ENCODE data around the gene ING3. TPM values are rescaled to one million over a fixed set of nuclear protein-coding genes. Genes with fewer than 3 reads are reported as not detected.

Gene ING3
- total and polyA plus RNA-seq, 2 of the 13 experiments (the other 11 are each of a cell fraction or from before 2014, with no cell fraction given), result 6.9 to 12.8 TPM

DNA sequence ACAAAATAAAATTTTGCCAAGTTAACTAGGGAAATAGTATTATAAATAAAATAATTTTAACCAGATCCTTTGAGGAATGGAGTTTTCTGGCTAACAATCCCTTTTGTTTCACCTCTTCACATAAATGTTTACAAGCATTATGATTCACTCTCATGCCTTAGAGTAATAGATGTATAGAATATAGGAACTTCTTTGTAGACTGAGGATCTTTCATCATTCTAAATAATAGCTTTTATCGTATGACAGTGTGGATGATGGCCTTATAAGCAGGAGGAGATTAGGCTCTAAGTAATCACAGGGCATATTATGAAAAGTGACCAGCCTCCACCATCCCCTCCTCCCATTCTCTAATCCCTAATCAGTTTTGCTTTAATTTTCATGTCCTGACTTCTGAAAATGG lies 13.5 kb downstream of the ING3 start (continued):
- TF ChIP-seq, protein P1, sequence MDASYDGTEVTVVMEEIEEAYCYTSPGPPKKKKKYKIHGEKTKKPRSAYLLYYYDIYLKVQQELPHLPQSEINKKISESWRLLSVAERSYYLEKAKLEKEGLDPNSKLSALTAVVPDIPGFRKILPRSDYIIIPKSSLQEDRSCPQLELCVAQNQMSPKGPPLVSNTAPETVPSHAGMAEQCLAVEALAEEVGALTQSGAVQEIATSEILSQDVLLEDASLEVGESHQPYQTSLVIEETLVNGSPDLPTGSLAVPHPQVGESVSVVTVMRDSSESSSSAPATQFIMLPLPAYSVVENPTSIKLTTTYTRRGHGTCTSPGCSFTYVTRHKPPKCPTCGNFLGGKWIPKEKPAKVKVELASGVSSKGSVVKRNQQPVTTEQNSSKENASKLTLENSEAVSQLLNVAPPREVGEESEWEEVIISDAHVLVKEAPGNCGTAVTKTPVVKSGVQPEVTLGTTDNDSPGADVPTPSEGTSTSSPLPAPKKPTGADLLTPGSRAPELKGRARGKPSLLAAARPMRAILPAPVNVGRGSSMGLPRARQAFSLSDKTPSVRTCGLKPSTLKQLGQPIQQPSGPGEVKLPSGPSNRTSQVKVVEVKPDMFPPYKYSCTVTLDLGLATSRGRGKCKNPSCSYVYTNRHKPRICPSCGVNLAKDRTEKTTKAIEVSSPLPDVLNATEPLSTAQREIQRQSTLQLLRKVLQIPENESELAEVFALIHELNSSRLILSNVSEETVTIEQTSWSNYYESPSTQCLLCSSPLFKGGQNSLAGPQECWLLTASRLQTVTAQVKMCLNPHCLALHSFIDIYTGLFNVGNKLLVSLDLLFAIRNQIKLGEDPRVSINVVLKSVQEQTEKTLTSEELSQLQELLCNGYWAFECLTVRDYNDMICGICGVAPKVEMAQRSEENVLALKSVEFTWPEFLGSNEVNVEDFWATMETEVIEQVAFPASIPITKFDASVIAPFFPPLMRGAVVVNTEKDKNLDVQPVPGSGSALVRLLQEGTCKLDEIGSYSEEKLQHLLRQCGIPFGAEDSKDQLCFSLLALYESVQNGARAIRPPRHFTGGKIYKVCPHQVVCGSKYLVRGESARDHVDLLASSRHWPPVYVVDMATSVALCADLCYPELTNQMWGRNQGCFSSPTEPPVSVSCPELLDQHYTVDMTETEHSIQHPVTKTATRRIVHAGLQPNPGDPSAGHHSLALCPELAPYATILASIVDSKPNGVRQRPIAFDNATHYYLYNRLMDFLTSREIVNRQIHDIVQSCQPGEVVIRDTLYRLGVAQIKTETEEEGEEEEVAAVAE (CRISPR knock-in tag; IDR thresholded peaks at IDR 0.05; ENCODE audit: borderline replicate concordance), result no peak
- no peak for TF ChIP-seq RELA (CRISPR knock-in tag; IDR thresholded peaks at IDR 0.05)
- TF ChIP-seq JUND (CRISPR knock-in tag; IDR thresholded peaks at IDR 0.05), result no peak
- TF ChIP-seq ZNF773 (CRISPR knock-in tag; IDR thresholded peaks at IDR 0.05; ENCODE audit: borderline replicate concordance), result no peak
- TF ChIP-seq ZKSCAN8 (CRISPR knock-in tag; IDR thresholded peaks at IDR 0.05; ENCODE audit: borderline replicate concordance), result no peak
- no peak for TF ChIP-seq ZNF329 (CRISPR knock-in tag; IDR thresholded peaks at IDR 0.05; ENCODE audit: low read depth)
- TF ChIP-seq, protein P2, sequence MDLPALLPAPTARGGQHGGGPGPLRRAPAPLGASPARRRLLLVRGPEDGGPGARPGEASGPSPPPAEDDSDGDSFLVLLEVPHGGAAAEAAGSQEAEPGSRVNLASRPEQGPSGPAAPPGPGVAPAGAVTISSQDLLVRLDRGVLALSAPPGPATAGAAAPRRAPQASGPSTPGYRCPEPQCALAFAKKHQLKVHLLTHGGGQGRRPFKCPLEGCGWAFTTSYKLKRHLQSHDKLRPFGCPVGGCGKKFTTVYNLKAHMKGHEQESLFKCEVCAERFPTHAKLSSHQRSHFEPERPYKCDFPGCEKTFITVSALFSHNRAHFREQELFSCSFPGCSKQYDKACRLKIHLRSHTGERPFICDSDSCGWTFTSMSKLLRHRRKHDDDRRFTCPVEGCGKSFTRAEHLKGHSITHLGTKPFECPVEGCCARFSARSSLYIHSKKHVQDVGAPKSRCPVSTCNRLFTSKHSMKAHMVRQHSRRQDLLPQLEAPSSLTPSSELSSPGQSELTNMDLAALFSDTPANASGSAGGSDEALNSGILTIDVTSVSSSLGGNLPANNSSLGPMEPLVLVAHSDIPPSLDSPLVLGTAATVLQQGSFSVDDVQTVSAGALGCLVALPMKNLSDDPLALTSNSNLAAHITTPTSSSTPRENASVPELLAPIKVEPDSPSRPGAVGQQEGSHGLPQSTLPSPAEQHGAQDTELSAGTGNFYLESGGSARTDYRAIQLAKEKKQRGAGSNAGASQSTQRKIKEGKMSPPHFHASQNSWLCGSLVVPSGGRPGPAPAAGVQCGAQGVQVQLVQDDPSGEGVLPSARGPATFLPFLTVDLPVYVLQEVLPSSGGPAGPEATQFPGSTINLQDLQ (CRISPR knock-in tag; IDR thresholded peaks at IDR 0.05), result no peak
- TF ChIP-seq KAT2B (IDR thresholded peaks at IDR 0.05; ENCODE audit: borderline replicate concordance, low read depth, low read length), result no peak
- TF ChIP-seq, protein P3, sequence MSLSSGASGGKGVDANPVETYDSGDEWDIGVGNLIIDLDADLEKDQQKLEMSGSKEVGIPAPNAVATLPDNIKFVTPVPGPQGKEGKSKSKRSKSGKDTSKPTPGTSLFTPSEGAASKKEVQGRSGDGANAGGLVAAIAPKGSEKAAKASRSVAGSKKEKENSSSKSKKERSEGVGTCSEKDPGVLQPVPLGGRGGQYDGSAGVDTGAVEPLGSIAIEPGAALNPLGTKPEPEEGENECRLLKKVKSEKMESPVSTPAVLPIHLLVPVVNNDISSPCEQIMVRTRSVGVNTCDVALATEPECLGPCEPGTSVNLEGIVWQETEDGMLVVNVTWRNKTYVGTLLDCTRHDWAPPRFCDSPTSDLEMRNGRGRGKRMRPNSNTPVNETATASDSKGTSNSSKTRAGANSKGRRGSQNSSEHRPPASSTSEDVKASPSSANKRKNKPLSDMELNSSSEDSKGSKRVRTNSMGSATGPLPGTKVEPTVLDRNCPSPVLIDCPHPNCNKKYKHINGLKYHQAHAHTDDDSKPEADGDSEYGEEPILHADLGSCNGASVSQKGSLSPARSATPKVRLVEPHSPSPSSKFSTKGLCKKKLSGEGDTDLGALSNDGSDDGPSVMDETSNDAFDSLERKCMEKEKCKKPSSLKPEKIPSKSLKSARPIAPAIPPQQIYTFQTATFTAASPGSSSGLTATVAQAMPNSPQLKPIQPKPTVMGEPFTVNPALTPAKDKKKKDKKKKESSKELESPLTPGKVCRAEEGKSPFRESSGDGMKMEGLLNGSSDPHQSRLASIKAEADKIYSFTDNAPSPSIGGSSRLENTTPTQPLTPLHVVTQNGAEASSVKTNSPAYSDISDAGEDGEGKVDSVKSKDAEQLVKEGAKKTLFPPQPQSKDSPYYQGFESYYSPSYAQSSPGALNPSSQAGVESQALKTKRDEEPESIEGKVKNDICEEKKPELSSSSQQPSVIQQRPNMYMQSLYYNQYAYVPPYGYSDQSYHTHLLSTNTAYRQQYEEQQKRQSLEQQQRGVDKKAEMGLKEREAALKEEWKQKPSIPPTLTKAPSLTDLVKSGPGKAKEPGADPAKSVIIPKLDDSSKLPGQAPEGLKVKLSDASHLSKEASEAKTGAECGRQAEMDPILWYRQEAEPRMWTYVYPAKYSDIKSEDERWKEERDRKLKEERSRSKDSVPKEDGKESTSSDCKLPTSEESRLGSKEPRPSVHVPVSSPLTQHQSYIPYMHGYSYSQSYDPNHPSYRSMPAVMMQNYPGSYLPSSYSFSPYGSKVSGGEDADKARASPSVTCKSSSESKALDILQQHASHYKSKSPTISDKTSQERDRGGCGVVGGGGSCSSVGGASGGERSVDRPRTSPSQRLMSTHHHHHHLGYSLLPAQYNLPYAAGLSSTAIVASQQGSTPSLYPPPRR (CRISPR knock-in tag; IDR thresholded peaks at IDR 0.05; ENCODE audit: borderline replicate concordance), result no peak
- TF ChIP-seq ZNF678 (CRISPR knock-in tag; IDR thresholded peaks at IDR 0.05), result no peak
- TF ChIP-seq ZBTB38 (CRISPR knock-in tag; IDR thresholded peaks at IDR 0.05), result no peak
